ENCODE data around the gene TMEM187.

Gene TMEM187

DNA sequence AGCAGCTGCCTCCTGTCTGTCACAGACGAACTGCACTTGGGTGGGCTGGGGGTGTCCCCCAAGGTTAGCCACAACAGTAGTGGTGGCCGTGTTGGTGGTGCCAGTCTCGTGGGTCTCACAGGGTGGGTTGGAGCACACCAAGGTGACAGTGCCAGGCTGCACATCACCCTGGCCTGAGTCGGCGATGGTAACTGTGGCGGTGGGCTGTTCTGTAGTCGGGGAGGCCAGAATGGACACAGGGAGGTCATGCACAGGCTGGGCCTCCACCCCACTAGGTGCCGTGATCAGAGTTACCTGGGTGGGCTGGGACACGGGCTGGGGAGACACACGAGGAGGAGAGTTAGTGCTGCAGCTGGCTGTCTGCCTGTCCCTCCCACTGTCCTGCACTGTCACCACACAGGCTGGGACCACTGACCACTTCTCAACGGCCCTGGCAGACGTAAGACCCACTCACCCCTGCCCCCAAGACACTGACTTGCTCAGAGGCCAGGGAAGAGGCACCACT, 17.3 kb upstream of the TMEM187 start:
- Histone ChIP-seq H3K27me3 (ENCODE audit: control insufficient read depth in 1 of 2, insufficient read depth in 2 of 2, low read length in 2 of 2) (no peaks in the 10 kb centered on the region), H3K4me1 (ENCODE audit: control insufficient read depth, insufficient read depth, low read length) (peaks cover 54% of the 10 kb centered on the region), H3K4me3 (ENCODE audit: low read length in 2 of 2) (peak overlapping the region in 1 of 2 donors; percentile 3), H3K9me3 (ENCODE audit: control insufficient read depth in 2 of 2, low read length in 2 of 2) (no peaks in the 10 kb centered on the region), H3K36me3 (ENCODE audit: control insufficient read depth in 2 of 2, insufficient read depth in 2 of 2, low read length in 2 of 2) (peaks cover 22 to 35% of the 10 kb centered on the region in 2 donors), H3K27ac (ENCODE audit: low read length) (peak overlapping the region; percentile 95), H3K9ac (ENCODE audit: low read length in 2 of 2) (no peak overlapping the region)

DNA sequence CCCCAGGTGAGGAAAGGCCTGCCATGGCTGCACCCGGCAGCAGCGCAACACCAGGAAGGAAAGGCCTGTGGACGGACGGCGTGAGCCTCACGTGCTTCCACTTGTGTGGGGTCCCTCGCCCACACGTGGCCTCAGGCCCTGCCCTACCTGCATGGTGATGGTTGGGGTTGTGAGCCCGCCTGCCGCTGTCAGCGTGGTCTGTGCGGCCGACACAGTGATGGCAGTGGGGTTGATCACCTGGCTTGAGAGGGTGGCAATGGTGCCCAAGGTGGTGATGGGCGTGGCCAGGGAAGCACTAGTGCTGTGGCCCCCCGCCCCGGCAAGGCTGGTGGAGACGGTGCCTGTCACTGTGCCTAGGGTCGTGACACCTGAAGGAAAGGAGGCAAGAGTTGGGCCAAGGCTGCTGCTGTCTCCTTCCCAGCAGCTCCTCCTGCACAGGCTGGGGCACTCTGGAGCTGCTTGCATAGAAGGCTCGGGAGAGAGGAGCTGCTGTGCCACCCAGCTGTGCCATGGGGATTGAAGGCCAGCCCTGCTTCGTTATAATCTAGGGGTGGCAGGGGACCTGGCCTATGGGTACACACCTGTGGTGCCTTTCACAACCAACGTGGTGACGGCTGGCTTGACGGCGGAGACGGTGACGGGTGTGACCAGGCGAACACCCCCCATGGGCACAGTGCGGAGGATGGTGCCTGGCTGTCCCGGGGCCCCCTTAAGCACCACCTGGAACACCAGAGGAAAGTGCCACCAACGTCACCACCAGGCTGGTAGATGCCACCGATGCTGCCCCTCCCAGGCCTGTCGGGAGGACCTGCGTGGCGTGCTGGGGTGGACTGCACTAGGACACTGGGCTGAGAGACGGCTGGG, 16.3 kb upstream of the TMEM187 start:
- no peaks in the 10 kb centered on the region for H3K9me3 ChIP-seq (ENCODE audit: control insufficient read depth in 2 of 2, low read length in 2 of 2)
- H3K4me3 ChIP-seq (ENCODE audit: low read length in 2 of 2) = no peak overlapping the region
- no peaks in the 10 kb centered on the region for H3K27me3 ChIP-seq (ENCODE audit: control insufficient read depth in 1 of 2, insufficient read depth in 2 of 2, low read length in 2 of 2)
- H3K36me3 ChIP-seq (ENCODE audit: control insufficient read depth in 2 of 2, insufficient read depth in 2 of 2, low read length in 2 of 2) = peaks cover 15 to 32% of the 10 kb centered on the region in 2 donors
- peaks cover 48% of the 10 kb centered on the region for H3K4me1 ChIP-seq (ENCODE audit: control insufficient read depth, insufficient read depth, low read length)
- H3K27ac ChIP-seq (ENCODE audit: low read length) = peak overlapping the region; percentile 95
- no peak overlapping the region for H3K9ac ChIP-seq (ENCODE audit: low read length in 2 of 2)

DNA sequence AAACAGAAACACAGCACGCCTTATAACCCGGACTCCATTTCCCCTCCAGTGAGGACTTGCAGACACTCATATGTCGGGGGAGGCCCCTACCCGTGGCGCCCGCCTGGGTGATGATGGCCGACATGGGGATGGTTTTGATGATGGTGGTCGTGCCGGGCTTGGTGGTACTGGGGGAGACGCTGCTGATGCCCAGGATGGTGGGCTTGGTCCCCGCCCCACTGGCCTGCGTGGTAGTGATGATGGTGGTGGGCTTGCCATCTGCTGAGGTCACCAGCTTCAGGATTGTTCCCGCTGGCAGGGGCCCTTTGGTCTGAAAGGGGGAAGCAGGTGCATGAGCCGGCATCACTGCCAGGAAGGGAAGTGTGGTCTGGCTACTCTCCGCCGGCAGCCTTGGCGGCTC, 15.3 kb upstream of the TMEM187 start:
- Histone ChIP-seq H3K36me3 (ENCODE audit: control insufficient read depth in 2 of 2, insufficient read depth in 2 of 2, low read length in 2 of 2) (peaks cover 21 to 36% of the 10 kb centered on the region in 2 donors), H3K9ac (ENCODE audit: low read length in 2 of 2) (no peak overlapping the region), H3K27ac (ENCODE audit: low read length) (peak overlapping the region; percentile 95), H3K27me3 (ENCODE audit: control insufficient read depth in 1 of 2, insufficient read depth in 2 of 2, low read length in 2 of 2) (peaks cover 0 to under 1% of the 10 kb centered on the region in 2 donors), H3K4me1 (ENCODE audit: control insufficient read depth, insufficient read depth, low read length) (peaks cover 39% of the 10 kb centered on the region), H3K4me3 (ENCODE audit: low read length in 2 of 2) (no peak overlapping the region), H3K9me3 (ENCODE audit: control insufficient read depth in 2 of 2, low read length in 2 of 2) (no peaks in the 10 kb centered on the region)

DNA sequence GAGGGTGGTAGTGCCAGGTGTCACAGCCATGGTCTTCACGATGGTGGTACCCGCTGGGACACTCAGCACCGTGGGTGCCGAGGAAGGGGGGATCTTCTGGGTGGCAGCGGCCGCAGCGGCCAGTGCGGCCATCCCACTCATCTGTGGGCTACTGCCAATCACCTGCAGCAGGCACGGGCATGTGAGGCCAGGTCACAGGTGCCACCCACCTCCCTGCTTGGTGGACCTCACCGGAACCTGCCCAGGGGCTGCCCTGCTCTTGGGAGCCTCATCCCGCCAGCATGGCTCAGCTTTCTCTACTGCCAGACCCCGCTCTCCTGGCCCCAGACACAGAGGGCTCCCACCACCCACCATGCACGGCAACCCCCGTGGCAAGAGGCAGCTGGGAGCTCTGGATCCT, 13.9 kb upstream of the TMEM187 start:
- peaks cover 24 to 38% of the 10 kb centered on the region in 2 donors for H3K36me3 ChIP-seq (ENCODE audit: control insufficient read depth in 2 of 2, insufficient read depth in 2 of 2, low read length in 2 of 2)
- H3K9ac ChIP-seq (ENCODE audit: low read length in 2 of 2) = no peak overlapping the region
- no peaks in the 10 kb centered on the region for H3K9me3 ChIP-seq (ENCODE audit: control insufficient read depth in 2 of 2, low read length in 2 of 2)
- H3K4me1 ChIP-seq (ENCODE audit: control insufficient read depth, insufficient read depth, low read length) = peaks cover 27% of the 10 kb centered on the region
- H3K27me3 ChIP-seq (ENCODE audit: control insufficient read depth in 1 of 2, insufficient read depth in 2 of 2, low read length in 2 of 2) = peaks cover 0 to 2% of the 10 kb centered on the region in 2 donors
- no peak overlapping the region for H3K4me3 ChIP-seq (ENCODE audit: low read length in 2 of 2)
- H3K27ac ChIP-seq (ENCODE audit: low read length) = no peak overlapping the region

DNA sequence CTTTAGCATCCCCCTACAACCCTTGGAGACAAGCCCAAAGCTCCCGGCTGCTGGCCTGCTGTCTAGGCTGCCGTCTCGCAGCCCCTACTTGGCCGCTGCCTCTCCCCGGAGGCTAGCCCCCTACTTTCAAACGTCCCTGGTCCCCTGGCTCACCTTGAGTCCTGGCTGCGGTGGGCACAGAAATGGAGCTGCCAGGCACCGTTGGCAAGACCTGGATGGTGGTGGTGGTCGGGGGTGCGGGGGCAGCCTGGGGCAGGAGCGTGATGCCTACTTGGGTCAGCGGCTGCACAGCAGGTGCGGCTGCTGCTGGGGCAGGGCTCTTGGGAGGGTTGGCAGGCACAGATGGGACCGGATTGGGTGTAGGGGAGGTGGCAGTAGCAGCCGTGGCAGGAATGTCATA, 12.9 kb upstream of the TMEM187 start:
- Histone ChIP-seq H3K27ac (ENCODE audit: low read length) (no peak overlapping the region), H3K36me3 (ENCODE audit: control insufficient read depth in 2 of 2, insufficient read depth in 2 of 2, low read length in 2 of 2) (peaks cover 24 to 38% of the 10 kb centered on the region in 2 donors), H3K4me3 (ENCODE audit: low read length in 2 of 2) (no peak overlapping the region), H3K27me3 (ENCODE audit: control insufficient read depth in 1 of 2, insufficient read depth in 2 of 2, low read length in 2 of 2) (peaks cover 0 to 3% of the 10 kb centered on the region in 2 donors), H3K4me1 (ENCODE audit: control insufficient read depth, insufficient read depth, low read length) (peaks cover 19% of the 10 kb centered on the region), H3K9ac (ENCODE audit: low read length in 2 of 2) (no peak overlapping the region), H3K9me3 (ENCODE audit: control insufficient read depth in 2 of 2, low read length in 2 of 2) (no peaks in the 10 kb centered on the region)

DNA sequence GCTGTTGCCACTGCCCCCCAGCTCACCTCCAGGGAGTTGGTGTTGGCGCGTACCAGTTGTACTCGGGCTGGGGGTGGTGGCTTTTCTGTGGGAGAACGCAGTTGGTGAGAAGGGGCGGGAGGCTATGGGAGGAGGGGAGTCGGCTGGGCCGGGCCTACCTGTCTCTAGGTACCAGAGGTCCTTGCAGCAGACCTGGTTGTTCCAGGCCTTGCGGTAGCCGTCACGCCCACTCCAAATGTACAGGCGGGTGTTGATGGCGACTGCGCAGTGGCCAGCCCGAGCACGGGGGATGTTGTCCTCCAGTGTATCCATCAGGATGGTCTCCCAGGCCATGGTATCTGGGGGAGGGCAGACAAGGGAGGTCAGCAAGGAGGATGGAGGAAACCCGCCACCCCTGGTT, 12.5 kb upstream of the TMEM187 start:
- Histone ChIP-seq H3K27ac (ENCODE audit: low read length) (no peak overlapping the region), H3K4me1 (ENCODE audit: control insufficient read depth, insufficient read depth, low read length) (peaks cover 15% of the 10 kb centered on the region), H3K9me3 (ENCODE audit: control insufficient read depth in 2 of 2, low read length in 2 of 2) (no peaks in the 10 kb centered on the region), H3K4me3 (ENCODE audit: low read length in 2 of 2) (no peak overlapping the region), H3K36me3 (ENCODE audit: control insufficient read depth in 2 of 2, insufficient read depth in 2 of 2, low read length in 2 of 2) (peaks cover 24 to 38% of the 10 kb centered on the region in 2 donors), H3K27me3 (ENCODE audit: control insufficient read depth in 1 of 2, insufficient read depth in 2 of 2, low read length in 2 of 2) (peaks cover 0 to 4% of the 10 kb centered on the region in 2 donors), H3K9ac (ENCODE audit: low read length in 2 of 2) (no peak overlapping the region)

DNA sequence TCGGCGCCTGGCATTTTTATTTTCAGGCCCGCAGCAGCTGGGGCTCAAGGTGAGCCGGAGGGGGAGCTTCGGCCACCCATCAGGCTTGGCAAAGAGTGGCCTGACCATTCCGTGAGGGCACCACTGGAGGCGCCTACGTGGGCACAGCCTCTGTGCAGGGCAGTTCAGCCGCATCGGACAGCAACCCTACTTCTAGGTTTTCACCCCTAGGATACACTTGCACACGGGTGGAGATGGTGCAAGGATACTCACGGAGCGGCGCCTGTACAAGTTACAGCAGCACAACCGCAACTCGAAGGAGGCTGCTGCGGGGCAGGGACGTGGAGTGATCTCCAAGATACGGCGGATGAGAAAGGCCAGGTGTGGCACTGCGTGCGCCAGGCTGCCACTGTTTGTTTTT, 11.8 kb upstream of the TMEM187 start:
- peaks cover 22 to 35% of the 10 kb centered on the region in 2 donors for H3K36me3 ChIP-seq (ENCODE audit: control insufficient read depth in 2 of 2, insufficient read depth in 2 of 2, low read length in 2 of 2)
- H3K27me3 ChIP-seq (ENCODE audit: control insufficient read depth in 1 of 2, insufficient read depth in 2 of 2, low read length in 2 of 2) = peaks cover 0 to 4% of the 10 kb centered on the region in 2 donors

DNA sequence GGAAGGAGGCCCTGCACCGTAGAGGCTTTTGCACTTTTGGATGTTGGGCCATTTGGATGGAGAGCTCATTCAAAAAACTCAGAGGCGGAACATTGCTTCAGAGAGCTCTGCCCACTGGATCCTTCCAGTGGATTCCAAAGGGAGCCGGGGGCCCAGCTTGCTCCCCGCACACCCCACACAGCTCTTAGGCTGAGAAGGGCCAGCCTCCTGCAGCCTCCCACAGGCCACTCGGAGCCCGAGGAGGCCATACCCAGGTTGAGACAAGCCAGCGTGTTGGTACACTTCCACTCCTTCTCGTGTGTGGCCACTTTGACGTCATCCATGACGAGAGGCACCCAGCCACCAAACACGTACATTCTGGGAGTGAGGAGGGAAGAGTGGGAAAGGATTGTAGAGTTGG, 11.3 kb upstream of the TMEM187 start:
- peaks cover 0 to 4% of the 10 kb centered on the region in 2 donors for H3K27me3 ChIP-seq (ENCODE audit: control insufficient read depth in 1 of 2, insufficient read depth in 2 of 2, low read length in 2 of 2)
- no peaks in the 10 kb centered on the region for H3K9me3 ChIP-seq (ENCODE audit: control insufficient read depth in 2 of 2, low read length in 2 of 2)
- H3K27ac ChIP-seq (ENCODE audit: low read length) = peak overlapping the region; percentile 67
- no peak overlapping the region for H3K4me3 ChIP-seq (ENCODE audit: low read length in 2 of 2)
- peaks cover 21% of the 10 kb centered on the region for H3K4me1 ChIP-seq (ENCODE audit: control insufficient read depth, insufficient read depth, low read length)
- no peak overlapping the region for H3K9ac ChIP-seq (ENCODE audit: low read length in 2 of 2)
- H3K36me3 ChIP-seq (ENCODE audit: control insufficient read depth in 2 of 2, insufficient read depth in 2 of 2, low read length in 2 of 2) = peaks cover 20 to 34% of the 10 kb centered on the region in 2 donors

More for the DNA sequence above, 11.8 kb upstream of the TMEM187 start:
- H3K27ac ChIP-seq (ENCODE audit: low read length) = peak overlapping the region; percentile 67
- H3K9me3 ChIP-seq (ENCODE audit: control insufficient read depth in 2 of 2, low read length in 2 of 2) = no peaks in the 10 kb centered on the region
- H3K9ac ChIP-seq (ENCODE audit: low read length in 2 of 2) = no peak overlapping the region
- no peak overlapping the region for H3K4me3 ChIP-seq (ENCODE audit: low read length in 2 of 2)
- peaks cover 16% of the 10 kb centered on the region for H3K4me1 ChIP-seq (ENCODE audit: control insufficient read depth, insufficient read depth, low read length)

DNA sequence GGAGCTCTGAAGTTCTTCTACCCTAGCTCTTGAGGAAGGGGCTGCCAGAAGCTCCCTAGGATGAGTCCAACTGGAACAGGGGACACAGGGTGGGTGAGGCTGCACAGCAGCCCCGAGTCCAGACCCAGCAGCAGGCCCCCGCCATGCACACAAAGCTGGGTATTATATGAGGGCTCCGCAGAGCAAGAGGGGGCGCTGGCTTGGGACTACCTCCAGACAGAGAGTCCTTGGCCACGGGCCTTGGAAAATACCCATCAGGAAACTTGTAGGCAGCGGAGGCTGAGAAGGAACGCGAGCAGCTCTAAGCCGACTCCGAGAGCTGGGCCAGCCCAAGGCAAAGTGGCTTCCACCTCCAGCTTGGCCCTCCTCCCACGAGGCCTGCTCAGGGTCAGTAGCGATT, 9.0 kb upstream of the TMEM187 start:
- H3K27ac ChIP-seq (ENCODE audit: low read length) = no peak overlapping the region
- H3K9me3 ChIP-seq (ENCODE audit: control insufficient read depth in 2 of 2, low read length in 2 of 2) = no peaks in the 10 kb centered on the region
- peaks cover 0 to 7% of the 10 kb centered on the region in 2 donors for H3K27me3 ChIP-seq (ENCODE audit: control insufficient read depth in 1 of 2, insufficient read depth in 2 of 2, low read length in 2 of 2)
- no peak overlapping the region for H3K9ac ChIP-seq (ENCODE audit: low read length in 2 of 2)
- H3K36me3 ChIP-seq (ENCODE audit: control insufficient read depth in 2 of 2, insufficient read depth in 2 of 2, low read length in 2 of 2) = peaks cover 12 to 24% of the 10 kb centered on the region in 2 donors
- H3K4me1 ChIP-seq (ENCODE audit: control insufficient read depth, insufficient read depth, low read length) = peaks cover 36% of the 10 kb centered on the region
- H3K4me3 ChIP-seq (ENCODE audit: low read length in 2 of 2) = no peak overlapping the region

DNA sequence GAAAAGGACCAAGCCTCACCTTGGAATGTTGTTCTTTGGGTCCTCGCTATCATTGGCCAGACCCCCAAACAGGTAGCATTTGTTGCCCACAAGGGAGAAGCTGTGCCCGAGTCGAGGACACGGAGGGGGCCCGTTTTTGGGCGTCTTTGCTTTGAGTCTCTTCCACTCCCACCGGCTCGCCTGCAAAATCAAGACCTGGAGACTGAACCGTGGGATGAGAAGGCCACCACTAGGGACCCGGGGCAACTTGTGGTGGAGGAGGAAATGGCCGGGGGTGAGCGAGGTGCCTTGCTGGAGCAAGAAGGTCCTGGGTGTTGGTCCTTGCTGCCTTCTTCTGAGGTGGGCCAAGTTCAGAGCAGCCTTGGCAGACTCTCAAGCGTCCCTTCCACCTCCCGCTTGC, 8.4 kb upstream of the TMEM187 start:
- Histone ChIP-seq H3K4me1 (ENCODE audit: control insufficient read depth, insufficient read depth, low read length) (peaks cover 41% of the 10 kb centered on the region), H3K4me3 (ENCODE audit: low read length in 2 of 2) (no peak overlapping the region), H3K27ac (ENCODE audit: low read length) (no peak overlapping the region), H3K36me3 (ENCODE audit: control insufficient read depth in 2 of 2, insufficient read depth in 2 of 2, low read length in 2 of 2) (peaks cover 9 to 20% of the 10 kb centered on the region in 2 donors), H3K9ac (ENCODE audit: low read length in 2 of 2) (no peak overlapping the region), H3K9me3 (ENCODE audit: control insufficient read depth in 2 of 2, low read length in 2 of 2) (no peaks in the 10 kb centered on the region), H3K27me3 (ENCODE audit: control insufficient read depth in 1 of 2, insufficient read depth in 2 of 2, low read length in 2 of 2) (peaks cover 0 to 7% of the 10 kb centered on the region in 2 donors)

DNA sequence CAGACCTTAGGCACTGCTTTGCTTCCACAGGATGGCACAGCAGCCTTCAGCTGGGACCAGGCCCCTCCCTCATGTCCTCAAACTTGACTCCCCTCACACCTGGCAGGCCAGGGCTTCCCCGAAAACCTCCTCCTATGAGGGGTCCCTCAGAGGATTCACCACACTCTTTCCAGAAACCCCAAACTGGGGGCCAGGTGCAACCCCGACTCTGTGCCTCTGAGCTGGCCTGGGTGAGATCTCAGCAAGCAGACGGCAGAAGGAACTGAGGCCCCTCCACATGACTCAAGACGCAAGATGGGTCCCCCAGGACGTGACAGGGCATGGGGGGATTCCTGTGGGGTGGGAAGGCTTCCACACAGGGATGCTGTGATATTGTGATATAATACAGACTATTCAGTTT, 7.1 kb upstream of the TMEM187 start:
- H3K27ac ChIP-seq (ENCODE audit: low read length) = no peak overlapping the region
- H3K9me3 ChIP-seq (ENCODE audit: control insufficient read depth in 2 of 2, low read length in 2 of 2) = no peaks in the 10 kb centered on the region
- H3K9ac ChIP-seq (ENCODE audit: low read length in 2 of 2) = no peak overlapping the region
- peaks cover 9 to 13% of the 10 kb centered on the region in 2 donors for H3K36me3 ChIP-seq (ENCODE audit: control insufficient read depth in 2 of 2, insufficient read depth in 2 of 2, low read length in 2 of 2)
- H3K4me3 ChIP-seq (ENCODE audit: low read length in 2 of 2) = no peak overlapping the region
- peaks cover 0 to 7% of the 10 kb centered on the region in 2 donors for H3K27me3 ChIP-seq (ENCODE audit: control insufficient read depth in 1 of 2, insufficient read depth in 2 of 2, low read length in 2 of 2)
- peaks cover 46% of the 10 kb centered on the region for H3K4me1 ChIP-seq (ENCODE audit: control insufficient read depth, insufficient read depth, low read length)

Data from stomach smooth muscle (tissue), 2 donors.